ENCODE results near the gene PLCB4. TPM values are rescaled to one million over a fixed set of nuclear protein-coding genes. Genes with fewer than 3 reads are reported as not detected.

Gene PLCB4
- total RNA-seq, 2 experiments from 2014 or later: not detected

- Mint-ChIP-seq H3K27me3 (no peaks in the 10 kb centered on the region), H3K36me3 (ENCODE audit: low read depth) (no peaks in the 10 kb centered on the region), H3K27ac (no peak overlapping the region), H3K4me1 (no peaks in the 10 kb centered on the region), H3K4me3 (no peak overlapping the region), H3K9me3 (no peaks in the 10 kb centered on the region)
- no peak for DNase-seq
- ChIA-PET CTCF (no interaction called here), POLR2A (no interaction called here)
These were observed 431.2 kb downstream of the PLCB4 start for GRCh38 chr20:9500121-9500520.

GRCh38 chr20:9501473-9501872, 432.6 kb downstream of the PLCB4 start:
- H3K36me3 Mint-ChIP-seq (ENCODE audit: low read depth): no peaks in the 10 kb centered on the region
- ChIA-PET POLR2A (no interaction called here), CTCF (no interaction called here)
- H3K4me3 Mint-ChIP-seq: no peak overlapping the region
- no peaks in the 10 kb centered on the region for H3K4me1 Mint-ChIP-seq
- no peak overlapping the region for H3K27ac Mint-ChIP-seq
- no peaks in the 10 kb centered on the region for H3K9me3 Mint-ChIP-seq
- H3K27me3 Mint-ChIP-seq: no peaks in the 10 kb centered on the region
- DNase-seq: no peak

GRCh38 chr20:9503526-9504245, 434.8 kb downstream of the PLCB4 start:
- Mint-ChIP-seq H3K4me3 (no peak overlapping the region), H3K27ac (no peak overlapping the region), H3K4me1 (no peaks in the 10 kb centered on the region), H3K36me3 (ENCODE audit: low read depth) (no peaks in the 10 kb centered on the region), H3K9me3 (no peaks in the 10 kb centered on the region), H3K27me3 (peaks cover 11% of the 10 kb centered on the region)
- POLR2A ChIA-PET: no interaction called here
- CTCF ChIA-PET: no interaction called here
- no peak for DNase-seq

GRCh38 chr20:9506280-9506821, 437.5 kb downstream of the PLCB4 start:
- Mint-ChIP-seq H3K4me3 (no peak overlapping the region), H3K36me3 (ENCODE audit: low read depth) (no peaks in the 10 kb centered on the region), H3K27ac (no peak overlapping the region), H3K27me3 (peaks cover 27% of the 10 kb centered on the region), H3K4me1 (no peaks in the 10 kb centered on the region), H3K9me3 (no peaks in the 10 kb centered on the region)
- DNase-seq: no peak
- ChIA-PET POLR2A (no interaction called here), CTCF (no interaction called here)

GRCh38 chr20:9506964-9507369, 438.1 kb downstream of the PLCB4 start:
- DNase-seq: no peak
- Mint-ChIP-seq H3K4me1 (no peaks in the 10 kb centered on the region), H3K4me3 (no peak overlapping the region), H3K36me3 (ENCODE audit: low read depth) (no peaks in the 10 kb centered on the region), H3K27ac (no peak overlapping the region), H3K27me3 (peaks cover 32% of the 10 kb centered on the region), H3K9me3 (no peaks in the 10 kb centered on the region)
- ChIA-PET POLR2A (no interaction called here), CTCF (no interaction called here)

- Mint-ChIP-seq H3K36me3 (ENCODE audit: low read depth) (no peaks in the 10 kb centered on the region), H3K4me3 (no peak overlapping the region), H3K27ac (no peak overlapping the region), H3K27me3 (peaks cover 32% of the 10 kb centered on the region), H3K4me1 (no peaks in the 10 kb centered on the region), H3K9me3 (no peaks in the 10 kb centered on the region)
- ChIA-PET POLR2A (no interaction called here), CTCF (no interaction called here)
- DNase-seq: no peak
These were observed 438.8 kb downstream of the PLCB4 start for GRCh38 chr20:9507544-9508239.

- Mint-ChIP-seq H3K27ac (no peak overlapping the region), H3K9me3 (no peaks in the 10 kb centered on the region), H3K4me1 (no peaks in the 10 kb centered on the region), H3K4me3 (no peak overlapping the region), H3K27me3 (peaks cover 32% of the 10 kb centered on the region), H3K36me3 (ENCODE audit: low read depth) (no peaks in the 10 kb centered on the region)
- DNase-seq: no peak
- ChIA-PET POLR2A (no interaction called here), CTCF (no interaction called here)
These were observed 439.4 kb downstream of the PLCB4 start for GRCh38 chr20:9508240-9508661.

- Mint-ChIP-seq H3K4me3 (no peak overlapping the region), H3K36me3 (ENCODE audit: low read depth) (no peaks in the 10 kb centered on the region), H3K4me1 (no peaks in the 10 kb centered on the region), H3K9me3 (no peaks in the 10 kb centered on the region), H3K27ac (no peak overlapping the region), H3K27me3 (peaks cover 36% of the 10 kb centered on the region)
- CTCF ChIA-PET: no interaction called here
- DNase-seq: no peak
- POLR2A ChIA-PET: no interaction called here
These were observed 439.9 kb downstream of the PLCB4 start for GRCh38 chr20:9508696-9509178.

- Mint-ChIP-seq H3K9me3 (no peaks in the 10 kb centered on the region), H3K4me1 (no peaks in the 10 kb centered on the region), H3K4me3 (no peak overlapping the region), H3K36me3 (ENCODE audit: low read depth) (no peaks in the 10 kb centered on the region), H3K27me3 (peaks cover 41% of the 10 kb centered on the region), H3K27ac (no peak overlapping the region)
- POLR2A ChIA-PET: no interaction called here
- CTCF ChIA-PET: interaction anchor here (0.7 kb wide), 1 partner anchor 751 kb away, joined by 3 read pairs; no protein-coding TSS in a partner anchor
- DNase-seq: no peak
These were observed 440.4 kb downstream of the PLCB4 start for GRCh38 chr20:9509246-9509645.

GRCh38 chr20:9510911-9511310, 442.0 kb downstream of the PLCB4 start:
- Mint-ChIP-seq H3K27me3 (peaks cover 54% of the 10 kb centered on the region), H3K27ac (no peak overlapping the region), H3K9me3 (no peaks in the 10 kb centered on the region), H3K4me3 (no peak overlapping the region), H3K4me1 (no peaks in the 10 kb centered on the region), H3K36me3 (ENCODE audit: low read depth) (no peaks in the 10 kb centered on the region)
- ChIA-PET POLR2A (no interaction called here), CTCF (no interaction called here)
- no peak for DNase-seq

GRCh38 chr20:9514072-9514460, 445.2 kb downstream of the PLCB4 start:
- Mint-ChIP-seq H3K9me3 (no peaks in the 10 kb centered on the region), H3K27me3 (peaks cover 60% of the 10 kb centered on the region), H3K4me3 (no peak overlapping the region), H3K27ac (no peak overlapping the region), H3K4me1 (no peaks in the 10 kb centered on the region), H3K36me3 (ENCODE audit: low read depth) (no peaks in the 10 kb centered on the region)
- ChIA-PET CTCF (no interaction called here), POLR2A (no interaction called here)
- no peak for DNase-seq

- no peak within 1 kb of the TSS for H3K27ac Mint-ChIP-seq
- H3K36me3 Mint-ChIP-seq (ENCODE audit: low read depth): no peaks in the 10 kb centered on the region
- no peak within 1 kb of the TSS for H3K4me3 Mint-ChIP-seq
- H3K9me3 Mint-ChIP-seq: no peaks in the 10 kb centered on the region
- ChIA-PET CTCF (no interaction called here), POLR2A (no interaction called here)
- DNase-seq: no peak
- H3K4me1 Mint-ChIP-seq: no peaks in the 10 kb centered on the region
- peaks cover 56% of the 10 kb centered on the region for H3K27me3 Mint-ChIP-seq
These were observed 445.8 kb downstream of the PLCB4 start, which contains the start of gene LAMP5 for GRCh38 chr20:9514461-9515213. Gene LAMP5 (plus strand): TSS chr20:9514590. CDS start chr20:9514853, 263 bp downstream.

- POLR2A ChIA-PET: no interaction called here
These were observed 446.3 kb downstream of the PLCB4 start for GRCh38 chr20:9515214-9515585.

More at GRCh38 chr20:9515214-9515585, 446.3 kb downstream of the PLCB4 start:
- Mint-ChIP-seq H3K27ac (no peak overlapping the region), H3K27me3 (peaks cover 54% of the 10 kb centered on the region), H3K36me3 (ENCODE audit: low read depth) (no peaks in the 10 kb centered on the region), H3K9me3 (no peaks in the 10 kb centered on the region), H3K4me1 (no peaks in the 10 kb centered on the region), H3K4me3 (no peak overlapping the region)
- CTCF ChIA-PET: no interaction called here
- DNase-seq: no peak

All from activated CD4-positive, alpha-beta memory T cell treated with anti-CD3 and anti-CD28 coated beads, Interleukin-2, amount 10 ng/mL, durations not matched to agents 7 days and 5 days (primary cell).